H9 (cell line): ENCODE measurements around the gene HAGHL. TPM values are rescaled to one million over a fixed set of nuclear protein-coding genes. Genes with fewer than 3 reads are reported as not detected.

Experiments
- DNase-seq: peaks from one replicate; pipeline ENCODE4 v3.0.0-alpha.2; 2017
- H2AFZ ChIP-seq: one replicate; pipeline ENCODE4 v1.6.1; 2013; ENCODE audit warnings: mild to moderate bottlenecking, low read length, control low read depth, moderate library complexity
- H2AK5ac ChIP-seq: 2 replicates; pipeline ENCODE4 v1.6.1; 2013; ENCODE audit warnings: low read length, control low read depth, mixed read lengths; ENCODE audit not compliant: insufficient read length
- H2BK120ac ChIP-seq: one replicate; pipeline ENCODE4 v1.6.1; 2013; ENCODE audit warnings: low read depth, mild to moderate bottlenecking, low read length, control low read depth, inconsistent platforms; ENCODE audit not compliant: poor library complexity, severe bottlenecking
- H2BK12ac ChIP-seq: 2 replicates; pipeline ENCODE4 v1.6.1; 2013; ENCODE audit warnings: low read length, control low read depth, mixed read lengths, low read depth; ENCODE audit not compliant: insufficient read length
- H2BK15ac ChIP-seq: 2 replicates; pipeline ENCODE4 v1.6.1; 2013; ENCODE audit warnings: low read depth, low read length, control low read depth
- H2BK20ac ChIP-seq: one replicate; pipeline ENCODE4 v1.6.1; 2013; ENCODE audit warnings: low read depth, mild to moderate bottlenecking, low read length, control low read depth, inconsistent platforms; ENCODE audit not compliant: poor library complexity, severe bottlenecking
- H2BK5ac ChIP-seq: 2 replicates; pipeline ENCODE4 v1.6.1; 2013; ENCODE audit warnings: low read length, control low read depth, mixed read lengths; ENCODE audit not compliant: insufficient read length
- H3K14ac ChIP-seq: 2 replicates; pipeline ENCODE4 v1.6.1; 2013; ENCODE audit warnings: low read length, control low read depth; ENCODE audit not compliant: insufficient read depth
- H3K18ac ChIP-seq: 2 replicates; pipeline ENCODE4 v1.6.1; 2013; ENCODE audit warnings: low read depth, mild to moderate bottlenecking, mixed read lengths, low read length, control low read depth; ENCODE audit not compliant: insufficient read length
- H3K23ac ChIP-seq: 2 replicates; pipeline ENCODE4 v1.6.1; 2013; ENCODE audit warnings: low read length, control low read depth, mixed read lengths, low read depth; ENCODE audit not compliant: insufficient read length
- H3K23me2 ChIP-seq: 2 replicates; pipeline ENCODE4 v1.6.1; 2013; ENCODE audit warnings: low read depth, mild to moderate bottlenecking, mixed read lengths, low read length, control low read depth; ENCODE audit not compliant: insufficient read length, poor library complexity, severe bottlenecking
- H3K27ac ChIP-seq: 2 replicates; pipeline ENCODE4 v1.5.1; 2013; ENCODE audit warnings: low read length, control low read depth, mixed read lengths, low read depth; ENCODE audit not compliant: insufficient read length
- H3K27me3 ChIP-seq: 2 replicates; pipeline ENCODE4 v1.6.1; 2013; ENCODE audit warnings: low read length, control low read depth, inconsistent platforms; ENCODE audit not compliant: insufficient read depth
- H3K4ac ChIP-seq: 2 replicates; pipeline ENCODE4 v1.6.1; 2013; ENCODE audit warnings: low read depth, mild to moderate bottlenecking, control low read depth, inconsistent platforms, low read length, moderate library complexity
- H3K4me1 ChIP-seq: 2 replicates; pipeline ENCODE4 v1.6.1; 2013; ENCODE audit warnings: low read length, control low read depth, inconsistent platforms; ENCODE audit not compliant: insufficient read depth
- H3K4me2 ChIP-seq: 2 replicates; pipeline ENCODE4 v1.6.1; 2013; ENCODE audit warnings: low read length, control low read depth, mixed read lengths; ENCODE audit not compliant: insufficient read length, insufficient read depth
- H3K56ac ChIP-seq: 2 replicates; pipeline ENCODE4 v1.6.1; 2013; ENCODE audit warnings: low read depth, mild to moderate bottlenecking, mixed read lengths, low read length, control low read depth; ENCODE audit not compliant: insufficient read length
- H3K79me1 ChIP-seq: 2 replicates; pipeline ENCODE4 v1.6.1; 2013; ENCODE audit warnings: low read depth, mild to moderate bottlenecking, moderate library complexity, low read length, control low read depth, inconsistent platforms; ENCODE audit not compliant: insufficient read depth, poor library complexity, severe bottlenecking
- H3K79me2 ChIP-seq: 2 replicates; pipeline ENCODE4 v1.6.1; 2013; ENCODE audit warnings: low read length, control low read depth, inconsistent platforms; ENCODE audit not compliant: insufficient read depth
- H3K9ac ChIP-seq: 2 replicates; pipeline ENCODE4 v1.6.1; 2013; ENCODE audit warnings: low read length, control low read depth, mixed read lengths; ENCODE audit not compliant: insufficient read length; ENCODE audit errors: extremely low read depth
- H3K9me3 ChIP-seq: one replicate; pipeline ENCODE4 v1.6.1; 2013; ENCODE audit warnings: low read depth, low read length, inconsistent platforms; ENCODE audit not compliant: control insufficient read depth
- H3T11ph ChIP-seq: one replicate; pipeline ENCODE4 v1.6.1; 2013; ENCODE audit warnings: mild to moderate bottlenecking, low read length, control low read depth, inconsistent platforms
- H4K20me1 ChIP-seq: one replicate; pipeline ENCODE4 v1.6.1; 2013; ENCODE audit not compliant: control insufficient read depth, insufficient read length, insufficient read depth
- H4K5ac ChIP-seq: 2 replicates; pipeline ENCODE4 v1.6.1; 2013; ENCODE audit warnings: low read depth, mild to moderate bottlenecking, mixed read lengths, low read length, control low read depth; ENCODE audit not compliant: insufficient read length
- H4K8ac ChIP-seq: replicated peaks from 2 replicates; pipeline ENCODE4 v1.6.1; 2013; ENCODE audit warnings: low read length, control low read depth, mixed read lengths, low read depth; ENCODE audit not compliant: insufficient read length
- H4K91ac ChIP-seq: 2 replicates; pipeline ENCODE4 v1.6.1; 2013; ENCODE audit warnings: low read depth, mild to moderate bottlenecking, moderate library complexity, mixed read lengths, low read length, control low read depth; ENCODE audit not compliant: insufficient read length
- H3K27ac Mint-ChIP-seq, 3 experiments: 2 replicates in 2 of 3; 3 replicates in 1 of 3; pipeline ENCODE4 v1.8.0; 2020 to 2021; ENCODE audit warnings: mixed read lengths in 3 of 3, mild to moderate bottlenecking in 1 of 3, moderate library complexity in 1 of 3
- H3K27me3 Mint-ChIP-seq: 2 replicates; pipeline ENCODE4 v1.8.0; 2021; ENCODE audit warnings: low read depth, mild to moderate bottlenecking, moderate library complexity, mixed read lengths
- H3K36me3 Mint-ChIP-seq, 3 experiments: 2 replicates in 2 of 3; 3 replicates in 1 of 3; pipeline ENCODE4 v1.8.0; 2020 to 2021; ENCODE audit warnings: low read depth in 3 of 3, mixed read lengths in 3 of 3; ENCODE audit not compliant: insufficient read depth in 1 of 3
- H3K4me1 Mint-ChIP-seq, 2 experiments: 2 replicates each; pipeline ENCODE4 v1.8.0; 2020; ENCODE audit warnings: mixed read lengths in 2 of 2
- H3K4me3 Mint-ChIP-seq, 2 experiments: 2 replicates in 1 of 2; 3 replicates in 1 of 2; pipeline ENCODE4 v1.8.0; 2020 to 2021; ENCODE audit warnings: mild to moderate bottlenecking in 2 of 2, mixed read lengths in 2 of 2, moderate library complexity in 1 of 2
- H3K9me3 Mint-ChIP-seq, 2 experiments: 2 replicates in 1 of 2; 3 replicates in 1 of 2; pipeline ENCODE4 v1.8.0; 2020; ENCODE audit warnings: mild to moderate bottlenecking in 2 of 2, mixed read lengths in 2 of 2, moderate library complexity in 1 of 2
- WGBS: extraction: QIAGEN DNeasy Blood & Tissue Kit; methylation state at CpG from one replicate; pipeline ENCODE4 v1.1.7; 2013; ENCODE audit warnings: missing lambda C conversion rate, low lambda C conversion rate, mixed read lengths; ENCODE audit not compliant: insufficient read length; ENCODE audit errors: extremely low coverage; 5-methylcytosine and 5-hydroxymethylcytosine counted together
- total RNA-seq: library from RNA; stranded (reverse); gene quantifications from 2 replicates; pipeline ENCODE4 v1.2.1, GENCODE V29; 2021
- TF ChIP-seq, protein P1 (sequence below): fragments of 200-600 bp; sonication (generic); conservative IDR thresholded peaks from 3 replicates; pipeline ENCODE4 v1.8.0; 2021; ENCODE audit warnings: antibody characterized with exemption, mild to moderate bottlenecking

Gene HAGHL
- total RNA-seq, 1 experiment from 2014 or later = 25.2 TPM

DNA sequence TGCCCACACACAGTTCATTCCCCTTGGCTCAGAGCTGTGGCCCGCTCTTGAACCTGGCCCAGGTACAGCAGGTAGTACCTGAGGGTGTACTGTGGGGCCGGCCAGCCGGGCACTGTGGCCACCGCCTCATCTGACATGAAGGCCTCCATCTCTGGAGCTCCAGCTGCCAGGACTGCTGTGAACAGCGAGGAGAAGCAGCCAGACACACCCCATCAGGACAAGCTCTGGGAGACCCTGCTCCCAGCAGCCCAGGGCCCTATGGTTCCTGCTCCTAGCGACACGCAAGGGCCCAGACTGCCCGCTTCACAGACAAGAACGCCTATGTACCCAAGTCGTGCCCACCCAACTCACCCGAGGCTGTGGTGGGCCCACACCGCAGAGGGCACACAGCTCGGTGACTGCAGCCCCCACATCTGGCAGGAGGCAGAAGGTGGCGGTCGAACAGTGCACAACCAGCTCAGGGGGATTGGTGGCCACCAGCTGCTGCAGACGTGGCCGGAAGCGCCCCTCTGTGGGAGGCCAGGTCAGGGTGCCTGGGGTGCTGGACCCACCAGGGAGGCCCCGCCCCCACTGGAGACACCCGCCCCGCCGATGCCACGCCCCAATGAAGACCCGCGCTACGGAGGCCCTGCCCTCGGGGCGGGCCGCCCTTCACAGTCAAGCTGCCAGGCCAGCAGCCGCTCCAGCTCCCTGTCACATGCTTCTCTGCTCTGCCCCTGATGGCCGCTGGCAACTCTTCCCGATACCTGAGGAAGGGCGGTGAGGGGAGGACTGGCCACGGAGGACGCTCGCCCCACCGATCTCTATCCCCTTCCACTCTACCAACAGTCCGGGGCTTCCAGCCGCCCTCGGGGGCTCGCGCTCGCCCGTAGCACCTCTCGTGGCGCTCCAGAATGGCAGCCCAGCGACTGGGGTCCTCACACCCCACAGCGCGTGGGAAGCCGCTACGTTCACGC lies 47.8 kb upstream of the HAGHL start:
- H2BK12ac ChIP-seq = no peak overlapping the region
- H4K20me1 ChIP-seq = no peaks in the 10 kb centered on the region
- peak overlapping the region; percentile 61 for H3K4me2 ChIP-seq
- H3T11ph ChIP-seq = no peak overlapping the region
- no peak overlapping the region for H4K91ac ChIP-seq
- no peak overlapping the region for H3K4ac ChIP-seq
- H3K79me2 ChIP-seq = peaks cover 2% of the 10 kb centered on the region; the same call in 1 of the 2 replicates
- no peak overlapping the region for H3K27ac ChIP-seq
- no peak overlapping the region for H2AK5ac ChIP-seq
- H3K36me3 Mint-ChIP-seq = peaks cover 14 to 28% (median 21%) of the 10 kb centered on the region in 3 experiments; a peak in 6 of 7 replicates
- H2BK120ac ChIP-seq = no peak overlapping the region
- no peak overlapping the region for H2BK5ac ChIP-seq
- no peaks in the 10 kb centered on the region for H3K9me3 Mint-ChIP-seq
- H3K14ac ChIP-seq = no peak overlapping the region; the same call in 1 of the 2 replicates
- peaks cover 15% of the 10 kb centered on the region for H3K23me2 ChIP-seq
- no peak overlapping the region for H2AFZ ChIP-seq
- H3K18ac ChIP-seq = peak overlapping the region; percentile 46
- H3K4me1 ChIP-seq = no peaks in the 10 kb centered on the region
- H3K56ac ChIP-seq = no peak overlapping the region
- WGBS = no CpG with 5 or more reads among the region's 52 CpGs
- no peak overlapping the region for H4K5ac ChIP-seq
- peaks cover 3% of the 10 kb centered on the region; the same call in 1 of the 2 replicates for H3K27me3 Mint-ChIP-seq
- H3K4me1 Mint-ChIP-seq = peaks cover 24 to 42% of the 10 kb centered on the region in 2 experiments
- peak; percentile 84 for DNase-seq
- peak overlapping the region; percentile 56 to 79 for H3K4me3 Mint-ChIP-seq
- H3K27me3 ChIP-seq = no peaks in the 10 kb centered on the region
- no peak overlapping the region for H2BK20ac ChIP-seq
- H3K79me1 ChIP-seq = no peaks in the 10 kb centered on the region
- no peak overlapping the region for H2BK15ac ChIP-seq
- TF ChIP-seq, protein P1, sequence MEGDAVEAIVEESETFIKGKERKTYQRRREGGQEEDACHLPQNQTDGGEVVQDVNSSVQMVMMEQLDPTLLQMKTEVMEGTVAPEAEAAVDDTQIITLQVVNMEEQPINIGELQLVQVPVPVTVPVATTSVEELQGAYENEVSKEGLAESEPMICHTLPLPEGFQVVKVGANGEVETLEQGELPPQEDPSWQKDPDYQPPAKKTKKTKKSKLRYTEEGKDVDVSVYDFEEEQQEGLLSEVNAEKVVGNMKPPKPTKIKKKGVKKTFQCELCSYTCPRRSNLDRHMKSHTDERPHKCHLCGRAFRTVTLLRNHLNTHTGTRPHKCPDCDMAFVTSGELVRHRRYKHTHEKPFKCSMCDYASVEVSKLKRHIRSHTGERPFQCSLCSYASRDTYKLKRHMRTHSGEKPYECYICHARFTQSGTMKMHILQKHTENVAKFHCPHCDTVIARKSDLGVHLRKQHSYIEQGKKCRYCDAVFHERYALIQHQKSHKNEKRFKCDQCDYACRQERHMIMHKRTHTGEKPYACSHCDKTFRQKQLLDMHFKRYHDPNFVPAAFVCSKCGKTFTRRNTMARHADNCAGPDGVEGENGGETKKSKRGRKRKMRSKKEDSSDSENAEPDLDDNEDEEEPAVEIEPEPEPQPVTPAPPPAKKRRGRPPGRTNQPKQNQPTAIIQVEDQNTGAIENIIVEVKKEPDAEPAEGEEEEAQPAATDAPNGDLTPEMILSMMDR = no peak
- H3K23ac ChIP-seq = no peak overlapping the region
- H3K9me3 ChIP-seq = no peaks in the 10 kb centered on the region
- no peak overlapping the region for H3K9ac ChIP-seq
- H3K27ac Mint-ChIP-seq = peak overlapping the region in 2 of 3 experiments; percentile 57 to 85; a peak in 3 of 7 replicates
- H4K8ac ChIP-seq = no peak overlapping the region
